ENCODE measurements around the gene DCUN1D3.
"Not testable (repeated sequence)": the region's sequence is repeated elsewhere in the genome, so short reads cannot be mapped to it uniquely, and the experiment has no call there.

DCUN1D3 gene

GRCh38 chr16:20860995-20861394 lies 39.2 kb downstream of the DCUN1D3 start:
- DNase-seq = not testable (repeated sequence)

GRCh38 chr16:20860361-20860760 lies 39.8 kb downstream of the DCUN1D3 start:
- no peak for DNase-seq

- no peak for DNase-seq
Observed at GRCh38 chr16:20859699-20860098, 40.5 kb downstream of the DCUN1D3 start.

- DNase-seq = no peak
Observed at GRCh38 chr16:20859229-20859628, 40.9 kb downstream of the DCUN1D3 start.

GRCh38 chr16:20857281-20857680 lies 42.9 kb downstream of the DCUN1D3 start:
- DNase-seq = no peak

- no peak for DNase-seq
Observed at GRCh38 chr16:20854963-20855362, 45.2 kb downstream of the DCUN1D3 start.

- no peak for DNase-seq
Observed at GRCh38 chr16:20853981-20854620, 46.1 kb downstream of the DCUN1D3 start.

GRCh38 chr16:20853143-20853542 lies 47.0 kb downstream of the DCUN1D3 start:
- no peak for DNase-seq

GRCh38 chr16:20851601-20852000 lies 48.6 kb downstream of the DCUN1D3 start:
- peak; percentile 80 for DNase-seq

- no peak for DNase-seq
Observed at GRCh38 chr16:20850981-20851380, 49.2 kb downstream of the DCUN1D3 start.

- peak; percentile 84 for DNase-seq
Observed at GRCh38 chr16:20849589-20850390, 50.4 kb downstream of the DCUN1D3 start.

- no peak for DNase-seq
Observed at GRCh38 chr16:20847550-20847949, 52.6 kb downstream of the DCUN1D3 start.

- no peak for DNase-seq
Observed at GRCh38 chr16:20846551-20846950, 53.6 kb downstream of the DCUN1D3 start.

GRCh38 chr16:20846030-20846429 lies 54.1 kb downstream of the DCUN1D3 start:
- no peak for DNase-seq

GRCh38 chr16:20844588-20844987 lies 55.6 kb downstream of the DCUN1D3 start:
- DNase-seq = no peak

GRCh38 chr16:20844054-20844453 lies 56.1 kb downstream of the DCUN1D3 start:
- DNase-seq = no peak

GRCh38 chr16:20839504-20839903 lies 60.7 kb downstream of the DCUN1D3 start:
- no peak for DNase-seq

- DNase-seq = no peak
Observed at GRCh38 chr16:20838240-20838639, 61.9 kb downstream of the DCUN1D3 start.

GRCh38 chr16:20833086-20833485 lies 67.1 kb downstream of the DCUN1D3 start:
- DNase-seq = no peak

GRCh38 chr16:20830372-20830771 lies 69.8 kb downstream of the DCUN1D3 start:
- no peak for DNase-seq

- no peak for DNase-seq
Observed at GRCh38 chr16:20829536-20829935, 70.6 kb downstream of the DCUN1D3 start.

GRCh38 chr16:20826039-20826566 lies 74.1 kb downstream of the DCUN1D3 start:
- no peak for DNase-seq

- DNase-seq = no peak
Observed at GRCh38 chr16:20822521-20823325, 77.4 kb downstream of the DCUN1D3 start.
